ENCODE results near the gene REL. TPM values are rescaled to one million over a fixed set of nuclear protein-coding genes. Genes with fewer than 3 reads are reported as not detected.
"Not testable (repeated sequence)": the region's sequence is repeated elsewhere in the genome, so short reads cannot be mapped to it uniquely, and the experiment has no call there.

Gene REL
- total RNA-seq, 1 experiment from 2014 or later, result 11.5 TPM

DNA sequence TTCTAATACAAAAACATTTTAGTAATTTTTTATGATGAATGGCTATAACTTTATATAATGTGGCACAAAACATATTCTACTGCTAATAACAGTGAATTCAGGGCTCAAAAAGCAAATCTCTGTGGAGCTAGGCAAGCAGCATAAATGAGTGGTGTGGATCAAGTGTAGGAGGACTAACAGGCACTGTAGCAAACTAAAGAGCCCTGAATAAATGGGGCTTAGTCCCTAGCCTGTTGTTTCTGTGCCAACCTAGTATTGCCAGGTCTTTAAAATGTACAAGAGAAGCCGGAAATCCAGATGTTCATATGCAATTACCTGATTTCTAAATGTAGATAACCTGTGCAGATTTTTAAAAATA, 18.5 kb downstream of the REL start:
- intact Hi-C loops (cut with micrococcal nuclease; ENCODE audit: unreplicated experiment), result no loop called here
- Histone ChIP-seq H3K36me3 (ENCODE audit: insufficient read depth, low read length, poor library complexity, severe bottlenecking) (peaks cover 29% of the 10 kb centered on the region), H3K4me1 (ENCODE audit: insufficient read depth, low read length, poor library complexity, severe bottlenecking) (no peaks in the 10 kb centered on the region), H3K27me3 (replicated peaks; ENCODE audit: insufficient read depth, low read depth, low read length, poor library complexity) (no peaks in the 10 kb centered on the region), H3K9me3 (ENCODE audit: low read depth, low read length, poor library complexity, severe bottlenecking) (no peaks in the 10 kb centered on the region), H3K27ac (ENCODE audit: low read depth, low read length, poor library complexity, severe bottlenecking) (no peak overlapping the region), H3K4me3 (ENCODE audit: low read depth, low read length, poor library complexity, severe bottlenecking) (no peak overlapping the region)
- TF ChIP-seq, protein P1, sequence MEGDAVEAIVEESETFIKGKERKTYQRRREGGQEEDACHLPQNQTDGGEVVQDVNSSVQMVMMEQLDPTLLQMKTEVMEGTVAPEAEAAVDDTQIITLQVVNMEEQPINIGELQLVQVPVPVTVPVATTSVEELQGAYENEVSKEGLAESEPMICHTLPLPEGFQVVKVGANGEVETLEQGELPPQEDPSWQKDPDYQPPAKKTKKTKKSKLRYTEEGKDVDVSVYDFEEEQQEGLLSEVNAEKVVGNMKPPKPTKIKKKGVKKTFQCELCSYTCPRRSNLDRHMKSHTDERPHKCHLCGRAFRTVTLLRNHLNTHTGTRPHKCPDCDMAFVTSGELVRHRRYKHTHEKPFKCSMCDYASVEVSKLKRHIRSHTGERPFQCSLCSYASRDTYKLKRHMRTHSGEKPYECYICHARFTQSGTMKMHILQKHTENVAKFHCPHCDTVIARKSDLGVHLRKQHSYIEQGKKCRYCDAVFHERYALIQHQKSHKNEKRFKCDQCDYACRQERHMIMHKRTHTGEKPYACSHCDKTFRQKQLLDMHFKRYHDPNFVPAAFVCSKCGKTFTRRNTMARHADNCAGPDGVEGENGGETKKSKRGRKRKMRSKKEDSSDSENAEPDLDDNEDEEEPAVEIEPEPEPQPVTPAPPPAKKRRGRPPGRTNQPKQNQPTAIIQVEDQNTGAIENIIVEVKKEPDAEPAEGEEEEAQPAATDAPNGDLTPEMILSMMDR (conservative IDR thresholded peaks at IDR 0.05; ENCODE audit: low read depth, low read length), result no peak
- no peak for TF ChIP-seq EZH2 (IDR thresholded peaks at IDR 0.05; ENCODE audit: borderline replicate concordance, low read depth, low read length, poor library complexity, severe bottlenecking)
- BruUV-seq (replicated peaks), result no TSS peak
- ChIA-PET POLR2A (ENCODE audit: low non-redundant PET) (no interaction called here), CTCF (no interaction called here)
- no peak for DNase-seq (ENCODE audit: low spot score)

- CTCF ChIA-PET; H3K27ac ChIP-seq (ENCODE audit: low read depth, low read length, poor library complexity, severe bottlenecking); DNase-seq (ENCODE audit: low spot score); POLR2A ChIA-PET (ENCODE audit: low non-redundant PET); BruUV-seq (replicated peaks); H3K4me3 ChIP-seq (ENCODE audit: low read depth, low read length, poor library complexity, severe bottlenecking); intact Hi-C loops (cut with micrococcal nuclease; ENCODE audit: unreplicated experiment); H3K27me3 ChIP-seq (replicated peaks; ENCODE audit: insufficient read depth, low read depth, low read length, poor library complexity); H3K9me3 ChIP-seq (ENCODE audit: low read depth, low read length, poor library complexity, severe bottlenecking); H3K4me1 ChIP-seq (ENCODE audit: insufficient read depth, low read length, poor library complexity, severe bottlenecking): not testable (repeated sequence)
- H3K36me3 ChIP-seq (ENCODE audit: insufficient read depth, low read length, poor library complexity, severe bottlenecking), result peaks cover 21% of the 10 kb centered on the region
Measured at GRCh38 chr2:60901296-60901695, 19.9 kb downstream of the REL start.

DNA sequence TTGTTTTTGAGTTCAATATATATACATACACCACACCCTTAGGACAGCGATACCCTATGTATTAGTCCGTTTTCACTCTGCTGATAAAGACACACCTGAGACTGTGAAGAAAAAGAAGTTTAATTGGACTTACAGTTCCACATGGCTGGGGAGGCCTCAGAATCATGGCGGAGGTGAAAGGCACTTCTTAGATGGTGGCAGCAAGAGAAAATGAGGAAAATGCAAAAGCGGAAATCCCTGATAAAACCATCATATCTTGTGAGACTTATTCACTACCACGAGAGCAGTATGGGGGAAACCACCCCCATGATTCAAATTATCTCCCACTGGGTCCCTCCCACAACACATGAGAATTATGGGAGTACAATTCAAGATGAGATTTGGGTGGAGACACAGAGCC, 24.5 kb downstream of the REL start:
- H3K27me3 ChIP-seq (replicated peaks; ENCODE audit: insufficient read depth, low read depth, low read length, poor library complexity); POLR2A ChIA-PET (ENCODE audit: low non-redundant PET); H3K4me3 ChIP-seq (ENCODE audit: low read depth, low read length, poor library complexity, severe bottlenecking); H3K27ac ChIP-seq (ENCODE audit: low read depth, low read length, poor library complexity, severe bottlenecking); H3K9me3 ChIP-seq (ENCODE audit: low read depth, low read length, poor library complexity, severe bottlenecking); CTCF ChIA-PET; intact Hi-C loops (cut with micrococcal nuclease; ENCODE audit: unreplicated experiment); DNase-seq (ENCODE audit: low spot score); BruUV-seq (replicated peaks); H3K4me1 ChIP-seq (ENCODE audit: insufficient read depth, low read length, poor library complexity, severe bottlenecking): not testable (repeated sequence)
- peaks cover 11% of the 10 kb centered on the region for H3K36me3 ChIP-seq (ENCODE audit: insufficient read depth, low read length, poor library complexity, severe bottlenecking)

DNA sequence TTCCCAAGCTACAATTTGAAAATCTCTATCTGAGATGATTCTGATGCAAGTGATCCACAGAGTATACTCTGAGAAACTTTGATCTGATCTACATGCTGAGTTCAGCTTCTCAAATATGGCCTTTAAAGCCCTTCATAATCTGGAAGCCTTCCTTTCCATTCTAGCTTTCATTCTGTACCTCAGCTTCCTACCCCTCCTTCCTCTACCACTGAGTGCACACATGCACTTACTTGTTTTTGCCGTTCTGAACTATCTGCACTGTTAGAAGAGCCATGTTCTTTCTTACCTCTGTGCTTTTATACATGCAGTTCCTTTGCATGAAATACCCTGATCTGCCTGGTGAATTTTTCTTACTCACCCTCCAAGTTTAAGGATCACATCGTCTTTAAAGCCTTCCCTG, 25.0 kb downstream of the REL start:
- intact Hi-C loops (cut with micrococcal nuclease; ENCODE audit: unreplicated experiment), result no loop called here
- POLR2A ChIA-PET (ENCODE audit: low non-redundant PET), result no interaction called here
- peaks cover 7% of the 10 kb centered on the region for H3K36me3 ChIP-seq (ENCODE audit: insufficient read depth, low read length, poor library complexity, severe bottlenecking)

More for the DNA sequence above, 25.0 kb downstream of the REL start:
- H3K27ac ChIP-seq (ENCODE audit: low read depth, low read length, poor library complexity, severe bottlenecking), result no peak overlapping the region
- no peaks in the 10 kb centered on the region for H3K27me3 ChIP-seq (replicated peaks; ENCODE audit: insufficient read depth, low read depth, low read length, poor library complexity)
- CTCF ChIA-PET, result no interaction called here
- H3K9me3 ChIP-seq (ENCODE audit: low read depth, low read length, poor library complexity, severe bottlenecking), result no peaks in the 10 kb centered on the region
- no peak for TF ChIP-seq EZH2 (IDR thresholded peaks at IDR 0.05; ENCODE audit: borderline replicate concordance, low read depth, low read length, poor library complexity, severe bottlenecking)
- TF ChIP-seq, protein P1 (conservative IDR thresholded peaks at IDR 0.05; ENCODE audit: low read depth, low read length), result no peak
- no peak for DNase-seq (ENCODE audit: low spot score)
- no peaks in the 10 kb centered on the region for H3K4me1 ChIP-seq (ENCODE audit: insufficient read depth, low read length, poor library complexity, severe bottlenecking)
- no peak overlapping the region for H3K4me3 ChIP-seq (ENCODE audit: low read depth, low read length, poor library complexity, severe bottlenecking)
- no TSS peak for BruUV-seq (replicated peaks)

All from A673 (cell line).